HepG2 (cell line): ENCODE results near the gene CAMK2D. TPM values are rescaled to one million over a fixed set of nuclear protein-coding genes. Genes with fewer than 3 reads are reported as not detected.

Experiments used
- ATF2 ChIP-seq: sonication (generic); formaldehyde crosslinking; IDR thresholded peaks from 2 replicates; pipeline ENCODE4 v1.4.0; 2020; ENCODE audit warnings: missing genetic modification reagents
- ATF7 ChIP-seq, 2 experiments: fragments of 450-650 bp in 1 of 2; sonication (generic) in 1 of 2; formaldehyde crosslinking in 1 of 2; IDR thresholded peaks; 2 replicates each; pipeline versions ENCODE4 v1.4.0 to v1.6.1; 2016 to 2020; ENCODE audit warnings: antibody characterized with exemption in 1 of 2, mild to moderate bottlenecking in 1 of 2, missing genetic modification reagents in 1 of 2
- CEBPG ChIP-seq: IDR thresholded peaks from 2 replicates; pipeline ENCODE4 v1.6.1; 2016
- KLF11 ChIP-seq: IDR thresholded peaks from 2 replicates; pipeline ENCODE4 v1.6.1; 2016; ENCODE audit warnings: missing compliant biosample characterization
- ZNF34 ChIP-seq: sonication (generic); formaldehyde crosslinking; IDR thresholded peaks from 2 replicates; pipeline ENCODE4 v1.4.0; 2020; ENCODE audit warnings: mild to moderate bottlenecking, missing genetic modification reagents, borderline replicate concordance
- ZNF646 ChIP-seq: sonication (generic); formaldehyde crosslinking; IDR thresholded peaks from 2 replicates; pipeline ENCODE4 v1.9.0; 2021; ENCODE audit warnings: mild to moderate bottlenecking, missing genetic modification reagents
- ZNF790 ChIP-seq: sonication (generic); formaldehyde crosslinking; IDR thresholded peaks from 2 replicates; pipeline ENCODE4 v1.8.0; 2022; ENCODE audit warnings: missing genetic modification reagents, mild to moderate bottlenecking, borderline replicate concordance
- polyA plus RNA-seq, 8 experiments: library from polyadenylated mRNA; depleted of rRNA in 3 of 8; stranded (reverse) in 7 of 8; unstranded in 1 of 8; fragments of >200 nt; fragmentation: Illumina TruSeq in 4 of 8; extraction: Trizol in 4 of 8; gene quantifications; 2 replicates each; pipeline versions ENCODE4 v1.2.1 to v1.2.3, GENCODE V29; 2011 to 2016; ENCODE audit warnings: low read depth in 4 of 8, missing spikeins in 1 of 8, mixed read lengths in 1 of 8; ENCODE audit not compliant: insufficient read depth in 1 of 8
- total RNA-seq, 5 experiments: library from RNA; depleted of rRNA; stranded (reverse); fragments of >200 nt; fragmentation: Illumina TruSeq; extraction: Trizol; gene quantifications; 2 replicates each; pipeline ENCODE4 v1.2.3, GENCODE V29; 2016; ENCODE audit warnings: low read depth in 1 of 5

CAMK2D gene
- total and polyA plus RNA-seq, 2 of the 13 experiments (the other 11 are each of a cell fraction or from before 2014, with no cell fraction given): 18.0 to 65.4 TPM

- no peak for TF ChIP-seq ATF2 (CRISPR knock-in tag)
- TF ChIP-seq ZNF790 (CRISPR knock-in tag): no peak
- TF ChIP-seq ZNF34 (CRISPR knock-in tag): no peak
- TF ChIP-seq KLF11: no peak
- TF ChIP-seq CEBPG (CRISPR knock-in tag): no peak
- TF ChIP-seq ZNF646 (CRISPR knock-in tag): no peak
- TF ChIP-seq ATF7 (IDR thresholded peaks at IDR 0.05): no peak
- no peak for TF ChIP-seq ATF7 (CRISPR knock-in tag; IDR thresholded peaks at IDR 0.05)
Observed at GRCh38 chr4:113604955-113605354, 156.6 kb downstream of the CAMK2D start (continued).
